K562 (cell line): Measurements from ENCODE around the gene COL1A1. TPM values are rescaled to one million over a fixed set of nuclear protein-coding genes. Genes with fewer than 3 reads are reported as not detected.

Source experiments
- ATAC-seq: fragments of 200-7000 bp; cut with Tn5 transposase; 3 replicates; pipeline ENCODE4 v1.9.1; 2020; ENCODE audit warnings: moderate library complexity
- BruUV-seq: library from RNA; stranded (reverse); fragments of 400-500 nt; replicated peaks from 2 replicates; lab custom pipeline; 2021; lab: Mats Ljungman, UMichigan
- CTCF ChIA-PET: fragments of 300-600 bp; formaldehyde crosslinking; extraction: SDS; loops from one replicate; lab custom pipeline; 2021; ENCODE audit warnings: low intra/inter-chr PET ratio; lab: Yijun Ruan, JAX
- POLR2A ChIA-PET: fragments of 300-600, 350-650 bp; sonication (Branson Sonifier 250); formaldehyde crosslinking; extraction: SDS; loops from one replicate; lab custom pipeline; 2021; ENCODE audit warnings: antibody characterized with exemption, inconsistent platforms; lab: Yijun Ruan, JAX
- DNase-seq, 4 experiments: peaks; one replicate each; pipeline versions ENCODE4 v3.0.0 to v3.0.0-alpha.2; 2011 to 2018; ENCODE audit warnings: low spot score in 3 of 4, mixed read lengths in 3 of 4; ENCODE audit errors: extremely low read depth in 1 of 4
- FAIRE-seq: peaks from 2 replicates; lab custom pipeline; 2011; peaks lifted over from hg19 to GRCh38; lab: Jason Lieb, UNC
- H2AFZ ChIP-seq: 2 replicates; pipeline ENCODE4 v1.6.0; 2011; ENCODE audit warnings: low read depth, low read length, control low read depth, inconsistent platforms
- H3K27ac ChIP-seq: fragments of 200-600 bp; 3 replicates; pipeline ENCODE4 v1.8.0; 2011; ENCODE audit warnings: low read depth, mild to moderate bottlenecking, control low read depth, inconsistent platforms, low read length, moderate library complexity, mixed read lengths; ENCODE audit errors: extremely low read depth
- H3K27me3 ChIP-seq, 2 experiments: fragments of 300-600 bp in 1 of 2; 2 replicates in 1 of 2; 3 replicates in 1 of 2; pipeline versions ENCODE4 v1.6.0 to v1.8.0; 2011; ENCODE audit warnings: inconsistent platforms in 2 of 2, low read length in 2 of 2, mild to moderate bottlenecking in 1 of 2, mixed read lengths in 1 of 2, moderate library complexity in 1 of 2; ENCODE audit not compliant: control insufficient read depth in 2 of 2, insufficient read depth in 2 of 2
- H3K36me3 ChIP-seq: fragments of 300-600 bp; 3 replicates; pipeline ENCODE4 v1.8.0; 2011; ENCODE audit warnings: mild to moderate bottlenecking, low read length, inconsistent platforms; ENCODE audit not compliant: control insufficient read depth, insufficient read depth
- H3K4me1 ChIP-seq, 2 experiments: fragments of 200-600 bp in 1 of 2; replicated peaks in 1 of 2; 2 replicates in 1 of 2; 3 replicates in 1 of 2; pipeline versions ENCODE4 v1.5.1 to v1.8.0; 2011; ENCODE audit warnings: inconsistent platforms in 2 of 2, low read length in 2 of 2, mild to moderate bottlenecking in 1 of 2, mixed read lengths in 1 of 2, moderate library complexity in 1 of 2; ENCODE audit not compliant: control insufficient read depth in 2 of 2, insufficient read depth in 2 of 2
- H3K4me2 ChIP-seq: 2 replicates; pipeline ENCODE4 v1.6.1; 2011; ENCODE audit warnings: low read length, control low read depth, inconsistent platforms, mixed read lengths; ENCODE audit not compliant: insufficient read depth
- H3K4me3 ChIP-seq: fragments of 200-600 bp; sonication (generic), shearing (Covaris generic); 2 replicates; pipeline ENCODE4 v1.5.1; 2016; ENCODE audit warnings: control low read depth, inconsistent platforms
- H3K79me2 ChIP-seq: fragments of 200-600 bp; 3 replicates; pipeline ENCODE4 v1.8.0; 2011; ENCODE audit warnings: low read length, inconsistent platforms; ENCODE audit not compliant: control insufficient read depth, insufficient read depth
- H3K9ac ChIP-seq, 2 experiments: 2 replicates each; pipeline versions ENCODE4 v1.6.0 to v1.6.1; 2011; ENCODE audit warnings: low read depth in 2 of 2, low read length in 2 of 2, control low read depth in 1 of 2, inconsistent platforms in 1 of 2, mild to moderate bottlenecking in 1 of 2, mixed read lengths in 1 of 2; ENCODE audit not compliant: insufficient read depth in 1 of 2
- H3K9me1 ChIP-seq: one replicate; pipeline ENCODE4 v1.6.0; 2011; ENCODE audit warnings: inconsistent platforms, mild to moderate bottlenecking, low read length, moderate library complexity; ENCODE audit not compliant: control insufficient read depth, insufficient read depth
- H3K9me3 ChIP-seq: replicated peaks from 2 replicates; pipeline ENCODE4 v1.5.1; 2011; ENCODE audit warnings: low read depth, low read length, inconsistent platforms; ENCODE audit not compliant: control insufficient read depth, insufficient read depth
- H4K20me1 ChIP-seq: replicated peaks from 2 replicates; pipeline ENCODE4 v1.6.1; 2011; ENCODE audit warnings: low read length, inconsistent platforms, mixed read lengths; ENCODE audit not compliant: control insufficient read depth, insufficient read depth
- ADNP ChIP-seq: fragments of 200-800 bp; sonication (Bioruptor generic); IDR thresholded peaks from 2 replicates; pipeline ENCODE4 v1.6.1; 2016; ENCODE audit warnings: missing genetic modification characterization, missing compliant biosample characterization
- BCOR ChIP-seq: fragments of 450-650 bp; IDR thresholded peaks from 2 replicates; pipeline ENCODE4 v1.6.1; 2016
- CHD1 ChIP-seq: fragments of 200-600 bp; sonication (generic); IDR thresholded peaks from one replicate; pipeline ENCODE4 v1.6.1; 2012; ENCODE audit warnings: mild to moderate bottlenecking, moderate library complexity, low read length, inconsistent platforms
- CXXC5 ChIP-seq: fragments of 250-450 bp; sonication (Bioruptor Pico); IDR thresholded peaks from 2 replicates; pipeline ENCODE4 v1.8.0; 2022; ENCODE audit warnings: inconsistent platforms, mild to moderate bottlenecking, moderate library complexity
- HDAC2 ChIP-seq: fragments of 450-650 bp; IDR thresholded peaks from 2 replicates; pipeline ENCODE4 v1.6.1; 2016; ENCODE audit warnings: mild to moderate bottlenecking
- HMBOX1 ChIP-seq: sonication (generic); IDR thresholded peaks from 2 replicates; pipeline ENCODE4 v1.6.1; 2016
- KDM1A ChIP-seq, 2 experiments: fragments of 450-650 bp; IDR thresholded peaks; 2 replicates each; pipeline ENCODE4 v1.6.1; 2016; ENCODE audit warnings: mild to moderate bottlenecking in 2 of 2
- PTTG1 ChIP-seq: fragments of 450-650 bp; IDR thresholded peaks from 2 replicates; pipeline ENCODE4 v1.6.1; 2016; ENCODE audit warnings: low read depth, mild to moderate bottlenecking, missing genetic modification characterization, missing compliant biosample characterization
- RBM25 ChIP-seq: fragments of 200-400 bp; formaldehyde crosslinking; IDR thresholded peaks from 2 replicates; pipeline ENCODE4 v1.6.1; 2018; ENCODE audit warnings: low read length, low read depth, moderate library complexity; ENCODE audit not compliant: severe bottlenecking
- RCOR1 ChIP-seq, 2 experiments: IDR thresholded peaks; 2 replicates each; pipeline ENCODE4 v1.6.1; 2012; ENCODE audit warnings: low read depth in 2 of 2, low read length in 2 of 2, borderline replicate concordance in 1 of 2, improper control_type of control experiment in 1 of 2
- SMARCA5 ChIP-seq: fragments of 450-650 bp; IDR thresholded peaks from 2 replicates; pipeline ENCODE4 v1.6.1; 2016
- ZNF445 ChIP-seq: fragments of 250-450 bp; sonication (Bioruptor Pico); IDR thresholded peaks from 2 replicates; pipeline ENCODE4 v1.4.0; 2020; ENCODE audit warnings: low read depth, mild to moderate bottlenecking, moderate library complexity
- ZNF778 ChIP-seq: fragments of 450-650 bp; formaldehyde crosslinking; IDR thresholded peaks from 2 replicates; pipeline ENCODE4 v1.4.0; 2020; ENCODE audit warnings: mild to moderate bottlenecking, moderate library complexity
- WGBS: fragments of 100-300 bp; shearing (Covaris generic); methylation state at CpG from one replicate; pipeline ENCODE4 v1.1.6; 2016; ENCODE audit warnings: low coverage, mixed read lengths; ENCODE audit not compliant: insufficient coverage; ENCODE audit errors: missing lambda C conversion rate; 5-methylcytosine and 5-hydroxymethylcytosine counted together
- in situ Hi-C: fragments of 300-500 bp; cut with MboI; formaldehyde crosslinking; loops from 4 replicates; pipeline ENCODE4 v1.15.0; 2018; ENCODE audit warnings: inconsistent platforms, mixed read lengths
- intact Hi-C: fragments of 100-400 bp; cut with micrococcal nuclease; formaldehyde crosslinking; loops from 2 replicates; pipeline ENCODE4 v1.14.2; 2022
- polyA plus RNA-seq, 8 experiments: library from polyadenylated mRNA; depleted of rRNA in 4 of 8; stranded (reverse) in 5 of 8; unstranded in 3 of 8; fragments of >200 nt; fragmentation: Nextera tagmentation in 2 of 8; fragmentation: Illumina TruSeq in 1 of 8; extraction: Ambion mirVana in 2 of 8; extraction: Trizol in 1 of 8; gene quantifications; 2 replicates each; pipeline versions ENCODE4 v1.2.1 to v1.2.3, GENCODE V29; 2011 to 2014; ENCODE audit warnings: inconsistent platforms in 1 of 8, missing spikeins in 1 of 8
- total RNA-seq, 7 experiments: library from RNA; depleted of rRNA in 6 of 7; stranded (reverse); fragments of >200 nt in 6 of 7; fragmentation: Illumina TruSeq in 2 of 7; extraction: Trizol in 2 of 7; gene quantifications; 2 replicates each; pipeline versions ENCODE4 v1.2.1 to v1.2.3, GENCODE V29; 2011 to 2021; ENCODE audit warnings: low replicate concordance in 1 of 7

COL1A1 gene
- total and polyA plus RNA-seq, 9 of the 15 experiments (the other 6 are each of a cell fraction or from before 2014, with no cell fraction given) = 0.04 to 3.4 (median 0.18) TPM

- TF ChIP-seq KDM1A (IDR thresholded peaks at IDR 0.05) (peak; percentile 72 to 79), HMBOX1 (no peak), ZNF445 (CRISPR knock-in tag) (no peak), CXXC5 (CRISPR knock-in tag) (no peak), HDAC2 (peak; percentile 27; the same call in 1 of the 2 replicates), RCOR1 (IDR thresholded peaks at IDR 0.05; ENCODE audit: borderline replicate concordance in 1 of 2, low read depth in 2 of 2, low read length in 2 of 2) (peak in 1 of 2 experiments; percentile 53; a peak in 1 of 4 replicates), ADNP (tag) (peak; percentile 53; the same call in 1 of the 2 replicates), ZNF778 (CRISPR knock-in tag) (no peak), CHD1 (no peak), PTTG1 (tag) (no peak), BCOR (peak; percentile 82), RBM25 (peak; percentile 85), SMARCA5 (peak; percentile 73; the same call in 1 of the 2 replicates)
- intact Hi-C loops = no loop called here
These were observed 36.8 kb downstream of the COL1A1 start for GRCh38 chr17:50164697-50164988.

More at GRCh38 chr17:50164697-50164988, 36.8 kb downstream of the COL1A1 start:
- BruUV-seq = no TSS peak
- ChIA-PET CTCF (no interaction called here), POLR2A (interaction anchor here (1.5 kb wide), 1 partner anchor 11 kb away, joined by 3 read pairs; no protein-coding TSS in a partner anchor)
- Histone ChIP-seq H3K9me1 (no peaks in the 10 kb centered on the region), H2AFZ (no peak overlapping the region), H3K4me3 (no peak overlapping the region), H3K9ac (no peak overlapping the region), H3K4me2 (no peak overlapping the region), H3K79me2 (no peaks in the 10 kb centered on the region), H3K9me3 (no peaks in the 10 kb centered on the region), H3K4me1 (peaks cover 10 to 32% of the 10 kb centered on the region in 2 experiments; a peak in 3 of 5 replicates), H3K27ac (no peak overlapping the region), H3K36me3 (no peaks in the 10 kb centered on the region), H4K20me1 (no peaks in the 10 kb centered on the region; the same call in 1 of the 2 replicates), H3K27me3 (peaks cover 0 to 7% of the 10 kb centered on the region in 2 experiments; a peak in 1 of 5 replicates)
- 22% methylated on average over 2 of the region's 2 CpGs for WGBS
- no peak for DNase-seq
- no peak for FAIRE-seq
- in situ Hi-C loops = no loop called here
- no peak for ATAC-seq
